Stimulated activated CD8-positive, alpha-beta memory T cell treated with anti-CD3 and anti-CD28 coated beads, Interleukin-7, amount 100 ng/mL, for 1 hour (primary cell): Measurements from ENCODE around the gene HRG.

ENCODE experiments used
- DNase-seq, 2 donors: peaks; one replicate each; pipeline ENCODE4 v3.0.0-alpha.2; 2020; ENCODE audit warnings: low read depth in 2 of 2

Gene HRG

GRCh38 chr3:186724911-186725310 lies 59.1 kb downstream of the HRG start:
- DNase-seq, result no peak
